Measurements from ENCODE around the gene ACVRL1. TPM values are rescaled to one million over a fixed set of nuclear protein-coding genes. Genes with fewer than 3 reads are reported as not detected.

Gene ACVRL1
- total and polyA plus RNA-seq, 5 donors: 18.7 to 38.8 (median 28.4) TPM

- H3K4me3 ChIP-seq (ENCODE audit: low read length): no peak overlapping the region
- ATAC-seq (no peak), DNase-seq (no peak)
- no peaks in the 10 kb centered on the region for H3K9me3 ChIP-seq (ENCODE audit: control insufficient read depth, low read length)
- no peak overlapping the region for H3K27ac ChIP-seq (ENCODE audit: low read length)
- no peaks in the 10 kb centered on the region for H3K27me3 ChIP-seq (ENCODE audit: control insufficient read depth, insufficient read depth)
- intact Hi-C loops (cut with DNase I): no loop called here
- H3K4me1 ChIP-seq (ENCODE audit: control insufficient read depth, insufficient read depth, low read length): peaks cover 3% of the 10 kb centered on the region
These were observed 39.9 kb upstream of the ACVRL1 start for GRCh38 chr12:51867371-51867770.

GRCh38 chr12:51867796-51868428 is 39.4 kb upstream of the ACVRL1 start:
- intact Hi-C loops (cut with DNase I): no loop called here
- Histone ChIP-seq H3K4me1 (ENCODE audit: control insufficient read depth, insufficient read depth, low read length) (peaks cover 3% of the 10 kb centered on the region), H3K27me3 (ENCODE audit: control insufficient read depth, insufficient read depth) (no peaks in the 10 kb centered on the region), H3K9me3 (ENCODE audit: control insufficient read depth, low read length) (no peaks in the 10 kb centered on the region), H3K4me3 (ENCODE audit: low read length) (no peak overlapping the region), H3K27ac (ENCODE audit: low read length) (no peak overlapping the region)
- DNase-seq (no peak), ATAC-seq (no peak)
- 96% methylated on average over 12 of the region's 12 CpGs for WGBS

GRCh38 chr12:51868821-51869495 is 38.3 kb upstream of the ACVRL1 start:
- no peaks in the 10 kb centered on the region for H3K27me3 ChIP-seq (ENCODE audit: control insufficient read depth, insufficient read depth)
- intact Hi-C loops (cut with DNase I): no loop called here
- no peaks in the 10 kb centered on the region for H3K9me3 ChIP-seq (ENCODE audit: control insufficient read depth, low read length)
- H3K27ac ChIP-seq (ENCODE audit: low read length): no peak overlapping the region
- H3K4me3 ChIP-seq (ENCODE audit: low read length): peak overlapping the region; percentile 25
- 4% methylated on average over 67 of the region's 67 CpGs for WGBS
- ATAC-seq: peak; percentile 39 to 42
- peaks cover 3% of the 10 kb centered on the region for H3K4me1 ChIP-seq (ENCODE audit: control insufficient read depth, insufficient read depth, low read length)
- no peak for DNase-seq

GRCh38 chr12:51869496-51869865 is 37.8 kb upstream of the ACVRL1 start:
- Histone ChIP-seq H3K27me3 (ENCODE audit: control insufficient read depth, insufficient read depth) (no peaks in the 10 kb centered on the region), H3K9me3 (ENCODE audit: control insufficient read depth, low read length) (no peaks in the 10 kb centered on the region), H3K27ac (ENCODE audit: low read length) (no peak overlapping the region), H3K4me3 (ENCODE audit: low read length) (peak overlapping the region; percentile 25), H3K4me1 (ENCODE audit: control insufficient read depth, insufficient read depth, low read length) (peaks cover 3% of the 10 kb centered on the region)
- WGBS: 22% methylated on average over 20 of the region's 20 CpGs
- intact Hi-C loops (cut with DNase I): no loop called here
- ATAC-seq (peak in 1 of 2 donors; percentile 6), DNase-seq (no peak)

- ATAC-seq: no peak
- Histone ChIP-seq H3K9me3 (ENCODE audit: control insufficient read depth, low read length) (no peaks in the 10 kb centered on the region), H3K4me3 (ENCODE audit: low read length) (no peak overlapping the region), H3K27me3 (ENCODE audit: control insufficient read depth, insufficient read depth) (no peaks in the 10 kb centered on the region), H3K4me1 (ENCODE audit: control insufficient read depth, insufficient read depth, low read length) (peaks cover 3% of the 10 kb centered on the region), H3K27ac (ENCODE audit: low read length) (no peak overlapping the region)
- 73% methylated on average over 3 of the region's 3 CpGs for WGBS
- intact Hi-C loops (cut with DNase I): loop anchor here in 2 of 4 donors (5.0 to 10.0 kb wide), 2 partner anchors 48 to 55 kb away; a partner anchor contains a TSS
- DNase-seq: peak in 1 of 3 donors; percentile 57
These were observed 37.4 kb upstream of the ACVRL1 start for GRCh38 chr12:51869931-51870330.

- no peaks in the 10 kb centered on the region for H3K27me3 ChIP-seq (ENCODE audit: control insufficient read depth, insufficient read depth)
- 74% methylated on average over 4 of the region's 4 CpGs for WGBS
- H3K9me3 ChIP-seq (ENCODE audit: control insufficient read depth, low read length): no peaks in the 10 kb centered on the region
- H3K4me3 ChIP-seq (ENCODE audit: low read length): no peak overlapping the region
- intact Hi-C loops (cut with DNase I): loop anchor here in 2 of 4 donors (5.0 to 10.0 kb wide), 2 partner anchors 48 to 56 kb away; a partner anchor contains a TSS
- no peak for ATAC-seq
- DNase-seq: no peak
- H3K4me1 ChIP-seq (ENCODE audit: control insufficient read depth, insufficient read depth, low read length): peaks cover 3% of the 10 kb centered on the region
- no peak overlapping the region for H3K27ac ChIP-seq (ENCODE audit: low read length)
These were observed 36.8 kb upstream of the ACVRL1 start for GRCh38 chr12:51870504-51870903.

- intact Hi-C loops (cut with DNase I): loop anchor here in 2 of 4 donors (5.0 to 10.0 kb wide), 2 partner anchors 49 to 56 kb away; a partner anchor contains a TSS
- peak in 1 of 2 donors; percentile 19 for ATAC-seq
- no peaks in the 10 kb centered on the region for H3K27me3 ChIP-seq (ENCODE audit: control insufficient read depth, insufficient read depth)
- WGBS: 78% methylated on average over 6 of the region's 6 CpGs
- peaks cover 3% of the 10 kb centered on the region for H3K4me1 ChIP-seq (ENCODE audit: control insufficient read depth, insufficient read depth, low read length)
- H3K4me3 ChIP-seq (ENCODE audit: low read length): no peak overlapping the region
- H3K9me3 ChIP-seq (ENCODE audit: control insufficient read depth, low read length): no peaks in the 10 kb centered on the region
- DNase-seq: peak; percentile 59 to 85 (median 80)
- H3K27ac ChIP-seq (ENCODE audit: low read length): no peak overlapping the region
These were observed 36.2 kb upstream of the ACVRL1 start for GRCh38 chr12:51871126-51871525.

- ATAC-seq: no peak
- Histone ChIP-seq H3K4me1 (ENCODE audit: control insufficient read depth, insufficient read depth, low read length) (peaks cover 3% of the 10 kb centered on the region), H3K27me3 (ENCODE audit: control insufficient read depth, insufficient read depth) (no peaks in the 10 kb centered on the region), H3K9me3 (ENCODE audit: control insufficient read depth, low read length) (no peaks in the 10 kb centered on the region), H3K27ac (ENCODE audit: low read length) (no peak overlapping the region), H3K4me3 (ENCODE audit: low read length) (no peak overlapping the region)
- DNase-seq: peak in 1 of 3 donors; percentile 34
- 85% methylated on average over 17 of the region's 17 CpGs for WGBS
- intact Hi-C loops (cut with DNase I): loop anchor here in 2 of 4 donors (5.0 to 10.0 kb wide), 2 partner anchors 50 to 57 kb away; a partner anchor contains a TSS
These were observed 35.2 kb upstream of the ACVRL1 start for GRCh38 chr12:51871918-51872688.

- WGBS: 90% methylated on average over 3 of the region's 3 CpGs
- Histone ChIP-seq H3K4me1 (ENCODE audit: control insufficient read depth, insufficient read depth, low read length) (peaks cover 3% of the 10 kb centered on the region), H3K9me3 (ENCODE audit: control insufficient read depth, low read length) (no peaks in the 10 kb centered on the region), H3K27ac (ENCODE audit: low read length) (no peak overlapping the region), H3K4me3 (ENCODE audit: low read length) (no peak overlapping the region), H3K27me3 (ENCODE audit: control insufficient read depth, insufficient read depth) (no peaks in the 10 kb centered on the region)
- intact Hi-C loops (cut with DNase I): loop anchor here in 2 of 4 donors (5.0 to 10.0 kb wide), 2 partner anchors 50 to 58 kb away; a partner anchor contains a TSS
- no peak for DNase-seq
- no peak for ATAC-seq
These were observed 34.7 kb upstream of the ACVRL1 start for GRCh38 chr12:51872689-51872981.

GRCh38 chr12:51873251-51873994 is 33.9 kb upstream of the ACVRL1 start:
- H3K4me3 ChIP-seq (ENCODE audit: low read length): no peak overlapping the region
- intact Hi-C loops (cut with DNase I): loop anchor here in 2 of 4 donors (5.0 to 10.0 kb wide), 2 partner anchors 51 to 59 kb away; a partner anchor contains a TSS
- no peak overlapping the region for H3K27ac ChIP-seq (ENCODE audit: low read length)
- 82% methylated on average over 8 of the region's 8 CpGs for WGBS
- no peaks in the 10 kb centered on the region for H3K9me3 ChIP-seq (ENCODE audit: control insufficient read depth, low read length)
- peak in 1 of 3 donors; percentile 21 for DNase-seq
- no peaks in the 10 kb centered on the region for H3K27me3 ChIP-seq (ENCODE audit: control insufficient read depth, insufficient read depth)
- H3K4me1 ChIP-seq (ENCODE audit: control insufficient read depth, insufficient read depth, low read length): peaks cover 3% of the 10 kb centered on the region
- ATAC-seq: no peak
